Gastrocnemius medialis (tissue), 4 donors: ENCODE data around the gene SMIM43. TPM values are rescaled to one million over a fixed set of nuclear protein-coding genes. Genes with fewer than 3 reads are reported as not detected.
"Not testable (repeated sequence)": the region's sequence is repeated elsewhere in the genome, so short reads cannot be mapped to it uniquely, and the experiment has no call there.

ENCODE experiments used
- ATAC-seq, 2 donors: fragments of 150-250 bp; one replicate each; pipeline ENCODE4 v1.9.1; 2016
- DNase-seq, 2 donors: peaks; one replicate each; pipeline ENCODE4 v3.0.0-alpha.2; 2019
- H3K27ac ChIP-seq, 4 donors: fragments of 200-600 bp; sonication (generic); 1 replicate in 1 of 4; 2 replicates in 3 of 4; pipeline ENCODE4 v1.5.1; 2016 to 2018; ENCODE audit warnings: mild to moderate bottlenecking in 2 of 4, moderate library complexity in 1 of 4
- H3K27me3 ChIP-seq, 3 donors: fragments of 200-600 bp; sonication (generic) in 2 of 3; 1 replicate in 1 of 3; 2 replicates in 2 of 3; pipeline versions ENCODE4 v1.5.1 to v1.6.0; 2016 to 2019; ENCODE audit warnings: mild to moderate bottlenecking in 1 of 3, moderate library complexity in 1 of 3
- H3K36me3 ChIP-seq, 2 donors: fragments of 200-600 bp; sonication (generic) in 1 of 2; one replicate each; pipeline ENCODE4 v1.5.1; 2017 to 2018
- H3K4me1 ChIP-seq, 2 donors: fragments of 200-600 bp; sonication (generic) in 1 of 2; one replicate each; pipeline ENCODE4 v1.5.1; 2016 to 2017; ENCODE audit warnings: mild to moderate bottlenecking in 2 of 2
- H3K4me3 ChIP-seq, 4 donors: fragments of 200-600 bp; sonication (generic) in 3 of 4; 1 replicate in 1 of 4; 2 replicates in 3 of 4; pipeline ENCODE4 v1.5.1; 2016 to 2019; ENCODE audit warnings: mild to moderate bottlenecking in 2 of 4
- H3K9me3 ChIP-seq, 3 donors: fragments of 200-600 bp; sonication (generic) in 2 of 3; 1 replicate in 1 of 3; 2 replicates in 2 of 3; pipeline ENCODE4 v1.5.1; 2016 to 2019
- CTCF ChIP-seq, 5 experiments: fragments of 450-650 bp in 3 of 5; fragments of 200-600 bp in 2 of 5; sonication (generic) in 2 of 5; IDR thresholded peaks in 4 of 5; conservative IDR thresholded peaks in 1 of 5; 1 replicate in 4 of 5; 2 replicates in 1 of 5; pipeline ENCODE4 v1.5.1; 2016 to 2019; ENCODE audit warnings: antibody characterized with exemption in 5 of 5, mild to moderate bottlenecking in 3 of 5, moderate library complexity in 3 of 5
- POLR2A ChIP-seq, 2 donors: fragments of 450-650 bp; IDR thresholded peaks; one replicate each; pipeline ENCODE4 v1.6.1; 2017; ENCODE audit warnings: antibody characterized with exemption in 2 of 2, mild to moderate bottlenecking in 2 of 2, moderate library complexity in 2 of 2
- in situ Hi-C, 4 donors: fragments of 200-750 bp; cut with MboI; loops; one replicate each; pipeline versions ENCODE4 v1.15.0 to v1.8.0; 2017; ENCODE audit warnings: low sequenced_read_pairs in 4 of 4
- intact Hi-C: fragments of 100-400 bp; cut with DNase I; formaldehyde crosslinking; loops from one replicate; pipeline ENCODE4 v1.15.1; 2023; ENCODE audit warnings: low total_unique reads
- total RNA-seq, 4 donors: library from RNA; depleted of rRNA; stranded (reverse); fragments of >200 nt; gene quantifications; one replicate each; pipeline versions ENCODE4 v1.1.0 to v1.2.3, GENCODE V29; 2016

The SMIM43 gene
- total RNA-seq, 4 donors from 2014 or later, result not detected

- no peaks in the 10 kb centered on the region for H3K9me3 ChIP-seq
- no peak overlapping the region for H3K4me3 ChIP-seq
- no peak overlapping the region for H3K27ac ChIP-seq
- TF ChIP-seq POLR2A (IDR thresholded peaks at IDR 0.05), result no peak
- no peak for TF ChIP-seq CTCF (IDR thresholded peaks at IDR 0.05 in 4 of 5, conservative IDR thresholded peaks at IDR 0.05 in 1 of 5)
- DNase-seq, result no peak
- in situ Hi-C loops (loop anchor here in 3 of 4 donors (25.0 kb wide), 3 partner anchors 247 to 547 kb away; no protein-coding TSS in a partner anchor), intact Hi-C loops (loop anchor here (10.0 kb wide), 2 partner anchors 270 to 360 kb away; no protein-coding TSS in a partner anchor)
- ATAC-seq, result no peak
- no peaks in the 10 kb centered on the region for H3K36me3 ChIP-seq
- no peaks in the 10 kb centered on the region for H3K4me1 ChIP-seq
- no peaks in the 10 kb centered on the region for H3K27me3 ChIP-seq
Observed at GRCh38 chr4:121734571-121734970, 30.4 kb downstream of the SMIM43 start.

- Histone ChIP-seq H3K4me3 (no peak overlapping the region), H3K27ac (no peak overlapping the region), H3K9me3 (no peaks in the 10 kb centered on the region), H3K4me1 (no peaks in the 10 kb centered on the region), H3K36me3 (no peaks in the 10 kb centered on the region), H3K27me3 (no peaks in the 10 kb centered on the region)
- DNase-seq (no peak), ATAC-seq (no peak)
- TF ChIP-seq CTCF (IDR thresholded peaks at IDR 0.05 in 4 of 5, conservative IDR thresholded peaks at IDR 0.05 in 1 of 5), result no peak
- TF ChIP-seq POLR2A (IDR thresholded peaks at IDR 0.05), result no peak
- in situ Hi-C loops (loop anchor here in 3 of 4 donors (25.0 kb wide), 3 partner anchors 247 to 547 kb away; no protein-coding TSS in a partner anchor), intact Hi-C loops (loop anchor here (10.0 kb wide), 2 partner anchors 269 to 359 kb away; no protein-coding TSS in a partner anchor)
Observed at GRCh38 chr4:121733942-121734341, 31.0 kb downstream of the SMIM43 start.

GRCh38 chr4:121729753-121730152 is 35.2 kb downstream of the SMIM43 start:
- ATAC-seq, H3K9me3 ChIP-seq, H3K4me3 ChIP-seq, DNase-seq, H3K27ac ChIP-seq, H3K4me1 ChIP-seq, H3K27me3 ChIP-seq, H3K36me3 ChIP-seq: not testable (repeated sequence)
- in situ Hi-C loops (loop anchor here (10.0 to 25.0 kb wide), 4 partner anchors 242 to 542 kb away; no protein-coding TSS in a partner anchor), intact Hi-C loops (loop anchor here (5.0 to 10.0 kb wide), 4 partner anchors 245 to 537 kb away; no protein-coding TSS in a partner anchor)

- TF ChIP-seq POLR2A (IDR thresholded peaks at IDR 0.05) (no peak), CTCF (IDR thresholded peaks at IDR 0.05 in 4 of 5, conservative IDR thresholded peaks at IDR 0.05 in 1 of 5) (no peak)
- in situ Hi-C loops, result loop anchor here (10.0 to 25.0 kb wide), 4 partner anchors 242 to 542 kb away; no protein-coding TSS in a partner anchor
- Histone ChIP-seq H3K27me3 (no peaks in the 10 kb centered on the region), H3K36me3 (no peaks in the 10 kb centered on the region), H3K4me1 (no peaks in the 10 kb centered on the region), H3K4me3 (no peak overlapping the region), H3K9me3 (no peaks in the 10 kb centered on the region), H3K27ac (no peak overlapping the region)
- ATAC-seq, result no peak
- intact Hi-C loops, result loop anchor here (5.0 to 10.0 kb wide), 2 partner anchors 244 to 537 kb away; no protein-coding TSS in a partner anchor
- DNase-seq, result no peak
Observed at GRCh38 chr4:121728798-121729226, 36.2 kb downstream of the SMIM43 start.

- ATAC-seq, result no peak
- no peak for TF ChIP-seq CTCF (IDR thresholded peaks at IDR 0.05 in 4 of 5, conservative IDR thresholded peaks at IDR 0.05 in 1 of 5)
- TF ChIP-seq POLR2A (IDR thresholded peaks at IDR 0.05), result no peak
- no peak for DNase-seq
- Histone ChIP-seq H3K4me1 (no peaks in the 10 kb centered on the region), H3K27me3 (no peaks in the 10 kb centered on the region), H3K27ac (no peak overlapping the region), H3K36me3 (no peaks in the 10 kb centered on the region), H3K9me3 (no peaks in the 10 kb centered on the region), H3K4me3 (no peak overlapping the region)
- in situ Hi-C loops, result loop anchor here (10.0 to 25.0 kb wide), 4 partner anchors 241 to 541 kb away; no protein-coding TSS in a partner anchor
- intact Hi-C loops, result loop anchor here (5.0 to 10.0 kb wide), 2 partner anchors 243 to 536 kb away; no protein-coding TSS in a partner anchor
Observed at GRCh38 chr4:121728066-121728465, 36.9 kb downstream of the SMIM43 start.
